A172 (cell line): ENCODE data around the gene BAHD1. TPM values are rescaled to one million over a fixed set of nuclear protein-coding genes. Genes with fewer than 3 reads are reported as not detected.

Source experiments
- DNase-seq: peaks from one replicate; pipeline ENCODE4 v3.0.0-alpha.2; 2015; ENCODE audit warnings: low spot score
- total RNA-seq: library from RNA; depleted of rRNA; stranded (reverse); fragments of >200 nt; shearing (Covaris generic); gene quantifications from 2 replicates; pipeline ENCODE4 v1.2.3, GENCODE V29; 2014

The BAHD1 gene
- total RNA-seq, 1 experiment from 2014 or later = 14.0 TPM

- no peak for DNase-seq
Measured at GRCh38 chr15:40467261-40467615, 26.5 kb downstream of the BAHD1 start.

- no peak for DNase-seq
Measured at GRCh38 chr15:40468898-40469331, 28.2 kb downstream of the BAHD1 start.

- no peak for DNase-seq
Measured at GRCh38 chr15:40469776-40470390, 29.1 kb downstream of the BAHD1 start.

GRCh38 chr15:40470423-40471104 lies 29.8 kb downstream of the BAHD1 start, which contains the start of gene CHST14:
Gene CHST14, plus strand, starts transcription at chr15:40470984. Its CDS starts 230 bp downstream, at chr15:40471214.
- peak; percentile 35 for DNase-seq

GRCh38 chr15:40471105-40471807 lies 30.5 kb downstream of the BAHD1 start:
- DNase-seq = no peak

GRCh38 chr15:40471808-40472150 lies 31.0 kb downstream of the BAHD1 start:
- peak; percentile 23 for DNase-seq

- DNase-seq = no peak
Measured at GRCh38 chr15:40472171-40472727, 31.5 kb downstream of the BAHD1 start.

GRCh38 chr15:40474581-40474980 lies 33.8 kb downstream of the BAHD1 start:
- DNase-seq = no peak

- DNase-seq = no peak
Measured at GRCh38 chr15:40477642-40478327, 37.0 kb downstream of the BAHD1 start.

- DNase-seq = no peak
Measured at GRCh38 chr15:40479024-40479423, 38.3 kb downstream of the BAHD1 start.

- DNase-seq = no peak
Measured at GRCh38 chr15:40481341-40482074, 40.8 kb downstream of the BAHD1 start.

- no peak for DNase-seq
Measured at GRCh38 chr15:40483919-40484318, 43.2 kb downstream of the BAHD1 start.

GRCh38 chr15:40486066-40486770 lies 45.5 kb downstream of the BAHD1 start:
- no peak for DNase-seq

GRCh38 chr15:40487816-40488682 lies 47.3 kb downstream of the BAHD1 start:
- no peak for DNase-seq

- no peak for DNase-seq
Measured at GRCh38 chr15:40489274-40490175, 48.8 kb downstream of the BAHD1 start.

GRCh38 chr15:40493089-40493840 lies 52.5 kb downstream of the BAHD1 start:
- DNase-seq = peak; percentile 29

- no peak for DNase-seq
Measured at GRCh38 chr15:40495516-40495915, 54.8 kb downstream of the BAHD1 start.

- DNase-seq = peak; percentile 26
Measured at GRCh38 chr15:40498418-40498817, 57.7 kb downstream of the BAHD1 start.
